HG02938 (cell line): ENCODE measurements around the gene SHISAL1.

Experiments
- ATAC-seq: cut with Tn5 transposase; IDR thresholded peaks from one replicate; pipeline ENCODE4 v1.9.1; 2021; ENCODE audit warnings: mild to moderate bottlenecking, moderate library complexity; ENCODE audit not compliant: unreplicated experiment

SHISAL1 gene

GRCh38 chr22:44281768-44282637 is 30.7 kb downstream of the SHISAL1 start:
- no peak for ATAC-seq

DNA sequence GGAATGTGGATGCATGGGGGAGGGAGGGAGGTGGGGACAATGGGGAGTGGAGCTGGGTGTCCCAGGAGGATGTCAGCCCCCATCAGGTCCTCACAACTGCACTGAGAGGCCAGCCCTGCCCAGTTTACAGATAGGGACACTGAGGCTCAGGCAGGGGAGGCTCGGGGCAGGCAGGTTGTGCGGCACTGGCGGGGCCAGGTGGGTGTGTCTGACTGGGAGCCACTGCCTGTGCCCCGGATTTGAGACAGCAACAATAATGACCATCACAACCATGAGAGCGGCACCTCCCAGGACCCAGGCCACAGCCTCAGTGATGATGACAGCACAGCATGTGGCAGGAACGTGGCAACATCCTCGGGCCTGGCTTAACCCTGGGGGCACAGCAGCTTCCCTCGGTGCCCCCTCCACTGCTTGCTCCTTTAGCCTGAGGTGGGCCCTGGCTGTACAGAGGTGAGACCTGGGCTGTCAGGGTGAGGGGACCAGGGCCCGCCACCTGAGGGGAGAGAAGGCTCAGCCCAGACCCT is 32.0 kb downstream of the SHISAL1 start:
- no peak for ATAC-seq

DNA sequence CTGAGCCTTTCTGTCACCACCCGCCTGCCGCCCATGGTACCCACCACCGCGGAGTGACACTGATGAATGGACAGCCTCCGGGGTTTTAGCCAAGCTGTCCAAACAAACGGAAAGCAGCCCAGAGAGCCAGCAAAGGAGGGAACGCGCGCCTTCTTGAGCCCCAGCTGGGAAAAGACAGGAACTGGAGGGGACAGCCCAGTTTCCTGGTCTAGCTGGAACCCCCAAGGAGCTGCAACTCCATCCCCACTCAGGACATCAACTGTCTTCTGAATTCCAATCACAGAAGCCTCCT is 33.7 kb downstream of the SHISAL1 start:
- no peak for ATAC-seq

DNA sequence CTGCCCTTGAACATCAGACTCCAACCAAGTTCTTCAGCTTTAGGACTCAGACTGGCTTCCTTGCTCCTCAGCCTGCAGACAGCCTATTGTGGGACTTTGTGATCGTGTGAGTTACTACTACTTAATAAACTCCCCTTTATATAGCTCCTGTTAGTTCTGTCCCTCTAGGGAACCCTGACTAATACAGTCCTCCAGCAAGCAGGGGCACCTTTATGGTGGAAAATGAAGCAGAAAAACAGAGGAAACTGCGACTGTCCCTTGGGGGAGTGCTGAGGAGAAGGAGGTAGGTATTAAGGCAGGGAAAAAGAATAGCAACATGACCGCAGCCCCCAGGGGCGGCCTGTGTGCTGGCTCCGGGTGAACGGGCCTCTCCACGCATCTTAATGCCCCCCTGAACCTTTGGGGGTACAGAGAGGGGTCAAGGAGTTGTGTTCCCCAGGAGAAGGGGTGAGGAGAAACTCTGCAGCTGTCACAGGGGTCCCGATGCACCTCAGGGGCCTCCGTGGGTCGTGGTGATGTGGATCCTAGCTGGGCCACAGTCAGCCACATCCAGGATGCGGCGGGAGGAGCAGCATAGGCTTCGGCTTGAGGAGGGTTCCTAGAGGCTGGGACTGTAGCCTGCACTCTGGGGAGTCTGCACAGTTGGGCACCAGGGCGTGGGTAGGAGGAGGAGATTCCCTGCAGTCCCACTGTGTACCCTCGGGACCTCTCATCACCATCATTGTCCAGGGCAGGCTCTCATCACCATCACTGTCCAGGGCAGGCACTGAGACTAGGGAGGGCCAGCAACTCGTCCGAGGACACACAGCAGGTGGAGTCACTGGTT is 34.3 kb downstream of the SHISAL1 start:
- ATAC-seq = no peak

- no peak for ATAC-seq
Observed at GRCh38 chr22:44277386-44278135, 35.2 kb downstream of the SHISAL1 start.

DNA sequence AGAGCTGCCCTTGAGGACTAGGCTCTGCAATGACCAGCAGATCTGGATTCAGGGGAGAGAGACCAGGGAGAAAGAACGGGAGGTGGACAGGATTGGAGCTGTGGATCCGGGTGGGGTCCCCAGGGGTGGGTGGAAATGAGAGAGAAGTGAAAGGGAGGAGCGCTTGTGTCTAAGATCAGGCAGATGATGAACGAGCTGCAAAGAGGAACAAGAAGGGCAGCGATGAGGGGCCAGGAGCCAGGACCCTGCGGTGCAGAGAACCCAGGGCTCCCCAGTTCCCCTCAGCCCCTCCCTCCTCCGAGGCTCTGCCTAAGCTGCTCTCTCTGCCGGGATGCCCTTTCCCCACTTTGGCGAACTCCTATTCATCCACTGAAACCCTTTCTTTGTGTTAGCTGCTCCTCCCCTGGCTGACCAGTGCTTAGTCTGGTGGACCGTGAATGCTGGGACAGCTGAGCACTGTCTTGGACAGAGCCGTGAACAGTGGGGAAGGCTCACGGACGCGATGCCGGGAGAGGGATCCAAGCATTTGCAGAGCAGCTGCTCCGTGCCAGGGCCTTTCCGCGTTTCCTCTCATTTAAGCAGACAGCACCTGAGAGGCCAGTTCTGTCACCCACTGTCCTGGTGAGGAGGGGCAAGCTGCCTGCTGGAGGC is 35.9 kb downstream of the SHISAL1 start:
- ATAC-seq = no peak

DNA sequence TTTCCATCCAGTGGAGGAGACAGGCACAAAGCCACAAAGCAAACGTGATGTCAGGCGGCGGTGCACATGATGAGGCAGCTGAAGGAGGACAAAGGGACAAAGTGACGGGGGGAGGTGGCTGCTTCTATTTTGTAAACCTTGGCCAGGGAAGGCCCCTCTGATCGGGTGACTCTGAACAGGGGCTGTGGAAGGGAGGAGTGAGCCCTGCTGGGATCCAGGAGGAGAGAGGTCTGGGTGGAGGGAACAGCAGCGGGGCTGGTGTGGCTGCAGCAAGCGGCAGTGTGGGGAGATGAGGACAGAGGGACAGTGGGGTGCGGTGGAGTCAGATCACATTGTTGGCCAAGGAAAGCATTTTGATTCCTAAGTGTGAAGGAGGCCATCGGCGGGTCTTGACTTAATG is 36.7 kb downstream of the SHISAL1 start:
- ATAC-seq = no peak

DNA sequence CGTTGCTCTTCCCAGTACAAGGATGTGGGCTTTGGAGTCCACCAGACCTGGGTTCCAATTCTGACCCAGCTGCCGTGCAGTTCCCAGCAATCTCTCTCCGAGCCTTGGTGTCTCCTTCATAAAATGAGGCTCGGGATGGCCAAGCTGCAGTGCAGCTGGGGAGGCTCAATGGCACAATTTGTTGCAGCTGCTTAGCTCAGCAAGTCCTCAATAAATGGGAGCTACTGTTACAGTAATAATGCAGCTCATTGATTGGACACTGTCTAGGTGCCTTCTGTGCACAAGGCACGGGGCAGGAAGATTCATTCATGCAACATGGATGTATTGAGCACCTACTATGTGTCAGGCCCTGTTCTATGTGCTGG is 37.1 kb downstream of the SHISAL1 start:
- ATAC-seq = no peak

GRCh38 chr22:44274918-44275630 is 37.7 kb downstream of the SHISAL1 start:
- ATAC-seq = no peak

- ATAC-seq = no peak
Observed at GRCh38 chr22:44273175-44273574, 39.6 kb downstream of the SHISAL1 start.

GRCh38 chr22:44272401-44272771 is 40.4 kb downstream of the SHISAL1 start:
- ATAC-seq = no peak

GRCh38 chr22:44271732-44272400 is 40.9 kb downstream of the SHISAL1 start:
- no peak for ATAC-seq

DNA sequence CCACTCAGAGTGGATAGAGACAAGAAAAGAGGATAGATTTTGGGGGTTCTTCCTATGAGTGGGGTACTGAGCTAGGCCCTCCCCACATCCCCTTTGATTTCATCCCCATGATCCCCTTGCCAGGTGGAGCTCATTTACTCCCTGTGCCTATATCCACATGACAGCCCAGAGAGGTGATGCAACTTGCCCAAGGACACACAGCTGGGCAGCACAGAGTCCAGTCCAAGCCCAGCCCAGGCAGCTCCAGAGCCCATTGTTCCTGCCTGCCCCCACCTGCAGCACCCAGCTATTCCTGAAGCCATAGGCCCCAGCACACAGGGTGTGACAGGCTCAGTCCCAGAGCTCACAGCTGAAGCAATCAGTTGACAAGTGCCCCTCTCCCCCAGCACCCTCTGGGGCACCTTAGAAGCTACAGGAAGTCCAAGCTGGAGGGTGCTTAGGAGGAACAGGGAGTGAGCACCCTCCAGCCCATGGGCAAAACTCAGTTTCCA is 41.7 kb downstream of the SHISAL1 start:
- no peak for ATAC-seq

- no peak for ATAC-seq
Observed at GRCh38 chr22:44270556-44270880, 42.2 kb downstream of the SHISAL1 start.

DNA sequence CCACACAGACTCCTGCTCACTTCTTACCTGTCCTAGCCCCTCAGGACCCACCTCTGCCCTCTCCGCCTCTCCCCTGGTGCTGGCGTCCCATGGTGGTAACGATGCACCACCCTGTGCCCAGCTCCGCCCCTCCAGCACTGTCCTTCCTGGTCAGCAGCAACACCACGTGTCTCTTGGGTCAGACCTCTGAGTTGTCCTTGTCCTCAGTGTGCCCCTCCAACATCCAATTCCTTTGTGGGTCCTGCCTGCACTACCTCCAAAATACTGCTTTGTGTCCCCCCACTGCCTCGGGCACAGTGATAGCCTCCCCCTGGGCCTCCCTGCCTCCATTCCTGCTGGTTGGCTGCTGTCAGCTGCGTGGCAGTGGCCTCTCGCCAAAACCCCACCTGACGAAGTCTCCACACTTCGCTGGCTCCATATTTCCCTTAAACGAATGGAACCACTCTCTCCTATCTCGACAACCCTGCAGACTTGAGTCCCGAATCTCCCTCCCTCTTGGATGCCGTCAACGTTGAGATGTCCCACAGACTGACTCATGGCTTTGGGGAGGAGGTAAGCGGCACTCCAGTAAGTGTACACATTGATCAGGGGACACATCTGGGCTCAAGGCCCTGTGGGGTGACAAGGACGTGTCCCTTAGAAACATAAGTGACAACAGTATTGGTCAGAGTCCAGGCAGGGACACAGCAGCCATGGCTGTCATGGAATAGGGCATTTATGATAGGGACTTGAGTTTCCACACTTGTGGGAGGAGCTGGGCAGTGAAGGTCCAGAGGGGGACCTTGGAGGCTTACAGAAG is 42.8 kb downstream of the SHISAL1 start:
- no peak for ATAC-seq

GRCh38 chr22:44269117-44269498 is 43.6 kb downstream of the SHISAL1 start:
- ATAC-seq = no peak

DNA sequence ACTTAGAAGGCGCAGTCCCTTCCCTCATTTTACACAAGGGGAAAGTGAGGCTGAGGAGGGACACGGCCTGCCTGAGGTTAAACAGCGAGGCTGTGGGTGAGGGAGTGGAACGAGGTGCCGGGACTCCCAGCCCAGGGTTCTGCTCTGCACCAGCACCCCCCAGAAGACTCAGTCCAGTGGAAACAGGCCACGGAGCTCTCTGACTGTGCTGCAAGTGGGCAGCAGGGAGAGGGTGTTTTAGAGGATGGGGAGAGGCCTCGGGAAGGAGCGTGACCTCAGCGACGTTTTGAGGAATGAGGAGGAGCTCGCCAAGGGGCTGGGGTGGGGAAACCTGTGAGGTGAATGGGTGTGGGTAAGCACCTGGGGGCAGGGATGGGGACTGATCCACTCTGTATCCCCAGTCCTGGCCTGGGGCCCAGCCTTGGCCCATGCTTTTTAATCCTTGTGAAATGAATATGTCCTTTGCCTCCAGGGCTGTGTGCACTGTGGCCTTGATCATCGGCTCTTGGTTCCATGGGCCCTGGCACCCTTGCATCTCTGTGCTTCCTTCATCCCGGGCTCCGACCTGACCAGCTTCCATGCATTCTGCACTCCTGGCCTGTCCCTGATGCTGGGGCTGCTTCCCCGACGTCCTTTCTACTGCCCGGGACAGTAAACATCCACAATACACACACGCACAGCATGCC is 44.2 kb downstream of the SHISAL1 start:
- no peak for ATAC-seq

DNA sequence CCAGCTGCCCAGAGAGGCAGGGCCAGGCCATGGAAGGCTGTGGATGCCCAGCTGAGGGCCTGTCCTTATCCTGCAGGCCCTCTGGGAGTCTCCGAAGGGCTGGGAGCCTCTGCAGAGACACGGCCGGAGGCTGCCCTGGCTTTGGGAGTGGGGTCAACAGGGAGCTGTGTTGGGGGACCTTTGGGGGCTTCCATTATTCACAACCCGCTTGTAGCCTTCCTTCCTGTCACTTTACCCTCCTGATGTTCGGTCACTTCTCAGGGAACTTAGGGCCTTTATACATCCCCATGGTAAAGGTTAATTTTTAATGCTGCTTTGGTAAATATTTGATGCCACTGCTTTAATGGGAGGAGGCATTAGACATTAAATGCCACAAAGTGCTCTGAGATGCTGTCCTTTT is 44.9 kb downstream of the SHISAL1 start:
- ATAC-seq = no peak
